OCI-LY3 (cell line): ENCODE results near the gene PTPRC.

Experiments
- EZH2phosphoT487 ChIP-seq: fragments of 200-600 bp; shearing (Covaris generic); IDR thresholded peaks from 2 replicates; pipeline ENCODE4 v1.6.1; 2018; ENCODE audit warnings: antibody characterized with exemption, mixed run types, low read depth
- TF ChIP-seq, protein P1 (sequence below): fragments of 200-600, 300-600 bp; sonication (generic); IDR thresholded peaks from 2 replicates; pipeline ENCODE4 v1.5.1; 2014; ENCODE audit warnings: antibody characterized with exemption, low read length, low read depth

DNA sequence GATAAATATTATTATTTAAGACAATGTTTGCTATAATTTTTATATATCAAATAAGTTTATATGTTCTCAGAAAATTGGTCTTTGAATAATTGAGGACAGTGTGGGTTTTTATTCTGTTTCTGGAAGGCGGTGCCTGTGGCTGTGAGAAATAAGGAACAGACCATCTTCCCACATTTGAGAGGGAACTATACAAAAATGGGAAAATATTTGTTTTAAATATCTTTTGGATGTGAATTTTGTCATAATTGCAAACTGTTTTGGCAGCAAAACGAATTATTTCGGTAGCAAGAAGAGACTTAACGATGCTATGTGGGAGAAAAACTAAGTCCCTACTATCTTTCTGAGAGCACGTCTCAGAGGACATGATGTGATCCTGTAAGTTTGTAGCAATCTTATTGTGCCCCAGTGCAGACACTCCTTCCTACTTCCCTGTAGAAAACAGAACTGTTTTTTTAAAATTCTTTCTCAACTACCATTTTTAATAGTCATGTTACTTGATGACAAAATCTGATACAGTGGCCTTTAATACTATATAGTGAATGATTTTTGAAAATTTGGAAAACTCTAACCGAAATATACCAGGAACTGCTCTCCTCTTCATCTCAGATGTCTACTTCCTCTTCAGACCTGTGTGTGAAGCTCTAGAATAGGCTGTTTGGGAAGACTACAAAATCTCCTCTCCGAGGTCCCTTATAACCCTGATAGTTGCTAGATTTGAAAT lies 25.4 kb downstream of the PTPRC start:
- TF ChIP-seq, protein P1, sequence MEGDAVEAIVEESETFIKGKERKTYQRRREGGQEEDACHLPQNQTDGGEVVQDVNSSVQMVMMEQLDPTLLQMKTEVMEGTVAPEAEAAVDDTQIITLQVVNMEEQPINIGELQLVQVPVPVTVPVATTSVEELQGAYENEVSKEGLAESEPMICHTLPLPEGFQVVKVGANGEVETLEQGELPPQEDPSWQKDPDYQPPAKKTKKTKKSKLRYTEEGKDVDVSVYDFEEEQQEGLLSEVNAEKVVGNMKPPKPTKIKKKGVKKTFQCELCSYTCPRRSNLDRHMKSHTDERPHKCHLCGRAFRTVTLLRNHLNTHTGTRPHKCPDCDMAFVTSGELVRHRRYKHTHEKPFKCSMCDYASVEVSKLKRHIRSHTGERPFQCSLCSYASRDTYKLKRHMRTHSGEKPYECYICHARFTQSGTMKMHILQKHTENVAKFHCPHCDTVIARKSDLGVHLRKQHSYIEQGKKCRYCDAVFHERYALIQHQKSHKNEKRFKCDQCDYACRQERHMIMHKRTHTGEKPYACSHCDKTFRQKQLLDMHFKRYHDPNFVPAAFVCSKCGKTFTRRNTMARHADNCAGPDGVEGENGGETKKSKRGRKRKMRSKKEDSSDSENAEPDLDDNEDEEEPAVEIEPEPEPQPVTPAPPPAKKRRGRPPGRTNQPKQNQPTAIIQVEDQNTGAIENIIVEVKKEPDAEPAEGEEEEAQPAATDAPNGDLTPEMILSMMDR: no peak
- no peak for TF ChIP-seq EZH2phosphoT487
